Activated CD8-positive, alpha-beta memory T cell treated with anti-CD3 and anti-CD28 coated beads for 24 hours (primary cell): Measurements from ENCODE around the gene USP24.
"Not testable (repeated sequence)": the region's sequence is repeated elsewhere in the genome, so short reads cannot be mapped to it uniquely, and the experiment has no call there.

Experiments used
- DNase-seq: peaks from one replicate; pipeline ENCODE4 v3.0.0-alpha.2; 2020

The USP24 gene

DNA sequence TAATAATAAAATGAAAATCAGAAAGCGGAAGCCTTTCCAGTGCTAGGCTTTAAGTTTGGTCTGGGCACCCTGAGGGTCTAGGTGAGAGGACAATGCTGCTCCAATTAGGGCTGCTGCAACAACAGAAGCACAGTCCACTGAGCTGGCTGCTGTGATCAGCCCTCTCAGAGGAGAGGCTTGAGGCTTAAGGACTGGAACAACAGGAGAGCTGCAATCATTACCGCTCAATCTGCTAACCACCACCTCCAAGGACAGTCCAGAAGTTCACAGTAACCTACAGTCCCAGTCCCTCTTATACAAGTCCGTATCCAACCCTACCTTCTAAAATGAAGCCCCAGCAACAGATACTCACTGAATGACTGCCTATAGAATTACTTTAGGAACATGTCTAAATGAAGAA lies 62.1 kb downstream of the USP24 start:
- no peak for DNase-seq

GRCh38 chr1:55150880-55151588 lies 64.1 kb downstream of the USP24 start:
- no peak for DNase-seq

- DNase-seq, result no peak
These were observed 66.5 kb downstream of the USP24 start for GRCh38 chr1:55148676-55149075.

DNA sequence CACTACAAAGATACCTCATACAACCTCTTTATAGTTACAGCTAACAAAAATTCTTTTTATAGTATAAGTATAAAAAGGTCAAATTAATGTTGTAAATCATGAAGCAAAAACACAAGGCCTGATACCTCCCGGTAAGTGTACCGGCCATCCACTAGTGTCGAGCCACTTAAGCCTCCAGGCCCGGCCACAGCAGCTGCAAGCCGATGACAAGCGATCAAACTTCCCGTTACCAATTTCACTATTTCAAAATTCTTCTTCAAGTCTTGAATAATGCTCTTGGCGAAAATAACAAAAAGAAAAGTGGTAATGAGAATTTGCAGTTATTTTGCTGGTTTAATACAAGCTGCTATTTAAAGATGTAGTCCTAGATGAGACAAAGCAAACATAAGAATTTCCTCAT lies 67.6 kb downstream of the USP24 start:
- DNase-seq, result no peak

DNA sequence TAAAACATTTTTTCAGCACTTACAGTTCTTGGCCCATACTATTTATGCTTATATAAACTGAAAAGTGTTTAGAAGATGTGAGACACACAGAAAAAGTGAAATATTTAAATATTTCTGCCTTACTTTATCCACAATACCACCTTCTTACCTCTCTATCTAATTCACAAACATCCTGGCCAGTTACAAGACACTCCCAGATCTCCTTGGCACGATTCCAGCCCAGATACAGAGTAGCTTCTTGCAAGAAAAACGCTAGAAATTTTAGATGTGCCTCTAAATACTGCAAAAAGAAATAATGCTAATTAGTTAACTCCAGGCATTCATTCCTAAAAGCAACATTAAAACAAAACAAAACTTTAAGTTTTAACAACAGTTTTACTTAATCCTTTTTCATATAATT lies 68.4 kb downstream of the USP24 start:
- no peak for DNase-seq

DNA sequence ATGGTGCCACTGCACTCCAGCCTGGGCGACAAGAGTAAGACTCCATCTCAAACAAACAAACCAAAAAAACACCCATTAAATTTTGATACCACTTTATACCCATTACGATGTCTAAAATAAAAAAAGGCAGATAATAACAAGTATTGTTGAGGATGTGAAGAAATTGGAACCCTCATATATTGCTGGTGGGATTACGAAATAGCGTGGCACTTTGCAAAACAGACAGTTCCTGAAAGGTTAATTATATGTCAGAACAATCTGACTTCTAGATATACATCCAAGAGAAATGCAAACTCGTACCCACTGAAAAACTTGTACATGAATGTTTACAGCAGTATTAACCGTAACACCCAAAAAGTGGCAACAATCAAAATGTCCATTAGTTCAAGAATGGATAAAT lies 70.3 kb downstream of the USP24 start:
- no peak for DNase-seq

DNA sequence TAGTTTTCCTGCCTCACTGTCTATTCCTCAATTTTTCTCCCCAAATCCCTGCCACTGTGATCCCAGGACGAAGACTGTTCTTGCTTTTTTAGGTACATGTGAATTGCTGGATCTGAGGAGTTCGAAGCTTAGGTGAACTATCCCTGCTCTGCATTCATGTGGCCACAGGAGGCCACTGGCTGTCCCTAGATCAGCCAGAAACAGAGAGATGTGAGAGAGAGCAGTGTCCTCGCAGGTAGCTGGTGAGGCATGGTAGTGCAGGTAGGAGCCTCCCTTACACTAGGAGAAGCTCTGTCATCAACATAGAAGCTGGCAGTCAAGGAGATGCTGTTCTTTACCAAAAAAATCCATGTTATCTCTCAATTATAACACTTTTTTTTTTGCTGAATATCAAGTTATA lies 71.5 kb downstream of the USP24 start:
- DNase-seq, result no peak

- no peak for DNase-seq
These were observed 73.8 kb downstream of the USP24 start for GRCh38 chr1:55141295-55141893.

GRCh38 chr1:55140546-55140983 lies 74.6 kb downstream of the USP24 start:
- DNase-seq, result no peak

GRCh38 chr1:55140137-55140536 lies 75.0 kb downstream of the USP24 start:
- DNase-seq, result no peak

- DNase-seq, result no peak
These were observed 76.3 kb downstream of the USP24 start for GRCh38 chr1:55138823-55139222.

DNA sequence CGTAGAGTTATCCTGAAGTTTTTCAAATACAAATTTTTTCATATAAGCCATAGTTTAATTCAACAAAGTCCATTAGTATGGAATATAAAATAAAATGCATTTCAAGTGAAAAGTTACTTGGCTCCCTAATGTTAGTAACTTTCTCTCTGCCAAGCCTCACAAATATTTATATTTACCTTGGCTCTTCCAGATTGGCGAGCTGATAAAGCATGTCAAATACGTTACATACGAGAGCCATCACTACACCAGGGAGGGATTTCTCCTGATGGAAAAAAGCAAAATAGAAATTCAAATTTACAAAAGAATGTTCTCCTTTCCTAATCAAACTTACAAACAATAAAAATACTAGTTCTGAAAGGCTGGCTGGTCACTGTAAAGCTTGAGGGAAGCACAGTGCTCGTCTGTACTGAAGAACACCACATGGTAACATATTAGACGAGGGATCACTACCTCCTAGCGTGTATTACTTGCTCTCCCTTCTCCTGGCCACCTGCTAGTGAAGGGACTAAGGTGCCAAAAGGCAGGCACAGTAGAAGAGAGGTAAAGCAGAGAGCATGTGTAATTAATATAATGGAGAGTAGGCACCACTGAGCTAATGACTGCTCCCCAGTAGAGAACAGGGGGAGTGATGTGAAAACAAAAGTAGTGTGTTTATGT lies 80.9 kb downstream of the USP24 start:
- no peak for DNase-seq

DNA sequence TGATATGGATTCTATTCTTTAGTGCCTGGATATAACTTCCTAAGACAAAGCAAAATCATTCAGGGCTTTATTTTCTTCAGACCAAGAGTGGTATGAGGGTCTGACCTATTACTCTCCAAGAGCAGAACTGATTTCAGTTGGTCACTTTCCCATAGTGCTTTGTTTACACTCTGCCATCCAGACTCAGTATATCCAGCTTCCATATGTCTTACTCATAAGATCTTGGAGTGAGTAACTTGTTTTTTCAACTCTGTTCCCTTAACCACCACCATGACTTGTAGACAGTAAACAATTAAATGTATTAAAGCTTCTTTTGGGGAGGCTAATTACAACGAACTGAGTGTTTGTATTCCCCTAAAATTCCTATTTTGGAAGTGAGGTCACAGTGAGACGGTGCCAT lies 83.4 kb downstream of the USP24 start:
- DNase-seq, result no peak

GRCh38 chr1:55131218-55131617 lies 83.9 kb downstream of the USP24 start:
- DNase-seq, result no peak

DNA sequence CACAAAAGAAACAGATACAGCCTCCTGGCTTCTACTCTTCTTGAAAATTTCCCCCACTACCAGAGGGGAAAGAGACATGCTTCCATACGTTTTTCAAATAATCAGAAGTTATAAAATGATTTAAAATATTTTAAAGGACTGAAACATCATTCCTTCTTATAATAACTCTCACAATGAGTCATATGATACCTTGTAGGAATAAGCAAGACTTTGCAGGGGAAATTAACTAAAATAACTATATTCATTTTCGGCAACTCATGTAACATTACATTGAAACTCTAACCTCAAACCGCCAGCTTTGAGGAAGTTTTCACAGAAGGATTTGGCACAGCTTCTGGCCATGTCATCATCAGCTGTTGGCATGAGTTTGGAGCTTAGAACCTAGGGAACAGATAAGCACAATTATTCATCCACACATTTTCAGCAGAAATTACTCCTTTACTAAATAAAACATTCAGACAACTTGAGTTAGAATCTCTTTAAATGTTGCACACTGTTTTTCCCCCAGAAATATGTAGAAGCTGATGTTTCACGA lies 85.9 kb downstream of the USP24 start:
- no peak for DNase-seq

- no peak for DNase-seq
These were observed 86.7 kb downstream of the USP24 start for GRCh38 chr1:55128418-55128995.

DNA sequence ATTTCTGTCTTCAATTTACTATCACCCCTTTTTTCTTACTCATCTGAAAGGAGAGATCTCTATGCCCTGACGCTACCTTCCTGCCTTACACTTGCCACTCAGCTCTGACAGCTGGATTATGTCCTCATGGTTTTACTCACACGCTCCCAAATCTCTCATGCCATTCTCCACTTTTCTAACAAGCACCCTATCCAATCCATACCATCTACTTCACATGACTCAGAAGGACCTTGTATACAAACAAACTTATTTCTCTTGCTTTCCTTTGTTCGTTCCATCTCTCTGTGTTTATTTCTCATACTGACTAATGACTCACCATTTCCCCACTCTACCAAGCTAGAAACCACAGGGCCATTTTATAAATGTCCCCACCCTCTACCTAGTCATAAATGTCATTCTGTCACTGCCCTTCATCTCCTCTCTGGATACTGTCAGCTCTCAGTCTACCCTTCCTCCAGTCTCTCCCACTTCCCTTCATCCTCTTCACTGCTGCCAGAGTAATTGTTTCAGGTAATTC lies 87.3 kb downstream of the USP24 start:
- DNase-seq, result no peak

DNA sequence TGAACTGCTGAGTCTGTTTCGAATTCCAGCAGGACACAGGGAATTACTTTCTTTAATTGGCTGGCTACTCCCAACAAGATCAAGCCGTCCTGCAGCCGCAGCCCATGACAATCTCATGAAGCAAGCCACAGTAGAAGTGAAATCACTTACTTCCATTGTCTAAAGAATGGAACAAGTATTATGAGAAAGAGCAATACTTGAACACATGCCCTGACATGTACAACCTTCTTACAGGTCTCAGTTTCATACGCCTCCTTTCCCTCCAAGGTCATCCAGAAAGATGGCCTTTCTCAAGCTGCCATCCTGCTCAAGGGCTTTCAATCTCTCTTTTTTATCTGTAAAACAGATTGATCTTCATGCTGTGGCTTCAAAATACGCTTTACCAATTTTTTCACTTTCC lies 90.7 kb downstream of the USP24 start:
- DNase-seq, result no peak

DNA sequence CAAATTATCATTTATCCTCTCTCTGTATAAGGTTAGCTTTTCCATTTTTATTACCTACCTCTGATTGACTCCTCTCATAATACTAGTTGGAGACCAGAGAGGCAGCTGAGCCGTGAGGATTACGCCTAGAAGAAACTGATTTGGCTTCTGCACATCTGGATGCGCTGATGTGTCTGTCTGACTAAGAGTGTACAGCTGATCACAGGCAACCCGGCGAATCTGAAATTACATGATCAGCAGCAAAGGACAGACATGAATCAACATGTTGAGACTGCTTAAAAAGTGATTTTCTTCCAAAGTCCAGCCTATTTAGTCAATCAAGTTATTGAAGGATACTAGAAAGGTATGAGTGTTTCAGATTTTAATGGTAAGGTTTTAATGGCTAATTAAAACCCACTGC lies 94.6 kb downstream of the USP24 start:
- DNase-seq, result no peak

DNA sequence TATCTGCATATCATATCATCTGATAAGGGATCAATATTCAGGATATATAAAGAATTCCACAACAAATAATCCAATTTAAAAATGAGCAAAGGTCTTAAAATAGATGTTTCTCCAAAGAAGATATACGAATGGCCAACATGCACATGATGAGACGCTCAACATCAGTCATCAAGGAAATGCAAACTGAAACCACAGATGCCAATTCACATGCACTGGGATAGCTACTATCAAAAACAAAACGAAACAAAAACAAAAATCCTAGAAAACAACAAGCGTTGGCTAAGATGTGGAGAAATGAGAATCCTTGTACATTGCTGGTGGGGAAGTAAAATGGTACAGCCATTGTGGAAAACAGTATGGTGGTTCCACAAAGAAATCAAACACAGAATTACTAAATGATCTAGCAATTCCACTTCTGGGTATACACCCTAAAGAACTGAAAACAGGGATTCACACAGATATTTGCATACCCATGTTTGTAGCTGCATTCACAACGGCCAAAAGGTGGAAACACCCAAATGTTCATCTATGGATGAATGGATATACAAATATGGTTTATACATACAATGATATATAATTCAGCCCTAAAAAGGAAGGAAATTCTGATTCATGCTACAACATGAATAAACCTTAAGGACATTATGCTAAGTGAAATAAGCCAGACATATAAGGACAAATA lies 96.4 kb downstream of the USP24 start:
- DNase-seq, result no peak

GRCh38 chr1:55117941-55118340 lies 97.2 kb downstream of the USP24 start:
- no peak for DNase-seq

- DNase-seq, result not testable (repeated sequence)
These were observed 106.2 kb downstream of the USP24 start for GRCh38 chr1:55109005-55109404.

GRCh38 chr1:55107101-55107500 lies 108.1 kb downstream of the USP24 start:
- no peak for DNase-seq
